Ovary (tissue), 3 donors: Measurements from ENCODE around the gene CGAS.

ENCODE experiments used
- CTCF ChIP-seq, 3 donors: fragments of 450-650 bp in 2 of 3; fragments of 200-600 bp in 1 of 3; IDR thresholded peaks; one replicate each; pipeline versions ENCODE4 v1.5.1 to v1.8.0; 2016 to 2022; ENCODE audit warnings: antibody characterized with exemption in 3 of 3, mild to moderate bottlenecking in 1 of 3
- EP300 ChIP-seq: sonication (generic); formaldehyde crosslinking; IDR thresholded peaks from one replicate; pipeline ENCODE4 v1.6.1; 2017; ENCODE audit warnings: antibody characterized with exemption
- POLR2A ChIP-seq: fragments of 450-650 bp; IDR thresholded peaks from one replicate; pipeline ENCODE4 v1.6.1; 2017; ENCODE audit warnings: antibody characterized with exemption, mild to moderate bottlenecking, moderate library complexity
- donor health status: DM: no; HTN: no; CAD: no.

GRCh38 chr6:73388433-73388799, 63.7 kb downstream of the CGAS start:
- TF ChIP-seq CTCF (IDR thresholded peaks at IDR 0.05) (no peak), POLR2A (no peak), EP300 (no peak)
